ENCODE results near the gene ABCA5.
"Not testable (repeated sequence)": the region's sequence is repeated elsewhere in the genome, so short reads cannot be mapped to it uniquely, and the experiment has no call there.

ABCA5 gene

GRCh38 chr17:69331756-69332155, 4.8 kb upstream of the ABCA5 start:
- no peak for DNase-seq (ENCODE audit: low read depth in 2 of 2)

- DNase-seq (ENCODE audit: low read depth in 2 of 2), result no peak
These were observed 415 bp downstream of the ABCA5 start for GRCh38 chr17:69326377-69327059.

- DNase-seq (ENCODE audit: low read depth in 2 of 2), result no peak
These were observed 1.2 kb downstream of the ABCA5 start for GRCh38 chr17:69325518-69326376.

GRCh38 chr17:69323806-69324205, 3.1 kb downstream of the ABCA5 start:
- no peak for DNase-seq (ENCODE audit: low read depth in 2 of 2)

- DNase-seq (ENCODE audit: low read depth in 2 of 2), result no peak
These were observed 6.1 kb downstream of the ABCA5 start for GRCh38 chr17:69320908-69321238.

GRCh38 chr17:69320210-69320907, 6.6 kb downstream of the ABCA5 start:
- DNase-seq (ENCODE audit: low read depth in 2 of 2), result no peak

GRCh38 chr17:69317625-69318024, 9.3 kb downstream of the ABCA5 start:
- DNase-seq (ENCODE audit: low read depth in 2 of 2), result no peak

GRCh38 chr17:69314246-69315065, 12.5 kb downstream of the ABCA5 start:
- no peak for DNase-seq (ENCODE audit: low read depth in 2 of 2)

GRCh38 chr17:69305177-69305576, 21.8 kb downstream of the ABCA5 start:
- no peak for DNase-seq (ENCODE audit: low read depth in 2 of 2)

GRCh38 chr17:69302682-69303081, 24.3 kb downstream of the ABCA5 start:
- DNase-seq (ENCODE audit: low read depth in 2 of 2), result no peak

- no peak for DNase-seq (ENCODE audit: low read depth in 2 of 2)
These were observed 26.7 kb downstream of the ABCA5 start for GRCh38 chr17:69300222-69300621.

- DNase-seq (ENCODE audit: low read depth in 2 of 2), result not testable (repeated sequence)
These were observed 28.7 kb downstream of the ABCA5 start for GRCh38 chr17:69298120-69298722.

- DNase-seq (ENCODE audit: low read depth in 2 of 2), result no peak
These were observed 39.8 kb downstream of the ABCA5 start for GRCh38 chr17:69287168-69287567.

GRCh38 chr17:69286257-69286656, 40.7 kb downstream of the ABCA5 start:
- DNase-seq (ENCODE audit: low read depth in 2 of 2), result no peak

- DNase-seq (ENCODE audit: low read depth in 2 of 2), result no peak
These were observed 42.3 kb downstream of the ABCA5 start for GRCh38 chr17:69284646-69285045.

- DNase-seq (ENCODE audit: low read depth in 2 of 2), result no peak
These were observed 44.9 kb downstream of the ABCA5 start for GRCh38 chr17:69282002-69282401.

GRCh38 chr17:69276279-69276678, 50.7 kb downstream of the ABCA5 start:
- DNase-seq (ENCODE audit: low read depth in 2 of 2), result not testable (repeated sequence)

GRCh38 chr17:69275751-69276150, 51.2 kb downstream of the ABCA5 start:
- DNase-seq (ENCODE audit: low read depth in 2 of 2), result no peak

GRCh38 chr17:69271023-69271422, 55.9 kb downstream of the ABCA5 start:
- DNase-seq (ENCODE audit: low read depth in 2 of 2), result no peak

GRCh38 chr17:69269131-69269998, 57.6 kb downstream of the ABCA5 start:
- DNase-seq (ENCODE audit: low read depth in 2 of 2), result no peak

All from stimulated activated CD8-positive, alpha-beta memory T cell treated with anti-CD3 and anti-CD28 coated beads, Interleukin-2, amount 100 ng/mL, for 48 hours (primary cell).